ENCODE data around the gene CFAP91.
"Not testable (repeated sequence)": the region's sequence is repeated elsewhere in the genome, so short reads cannot be mapped to it uniquely, and the experiment has no call there.

Gene CFAP91

DNA sequence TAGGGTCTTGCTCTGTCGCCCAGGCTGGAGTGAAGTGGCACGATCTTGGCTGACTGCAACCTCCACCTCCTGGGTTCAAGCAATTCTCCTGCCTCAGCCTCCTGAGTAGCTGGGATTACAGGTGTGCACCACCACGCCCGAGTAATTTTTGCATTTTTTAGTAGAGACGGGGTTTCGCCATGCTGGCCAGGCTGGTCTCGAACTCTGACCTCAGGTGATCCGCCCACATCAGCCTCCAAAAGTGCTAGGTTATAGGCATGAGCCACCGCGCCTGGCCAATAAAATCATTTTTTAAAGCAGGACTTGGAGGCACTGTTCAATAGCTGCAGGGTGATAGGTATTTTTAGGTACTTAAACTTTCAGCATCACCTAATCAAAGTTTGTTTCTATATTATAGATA lies 24.6 kb upstream of the CFAP91 start:
- not testable (repeated sequence) for DNase-seq

DNA sequence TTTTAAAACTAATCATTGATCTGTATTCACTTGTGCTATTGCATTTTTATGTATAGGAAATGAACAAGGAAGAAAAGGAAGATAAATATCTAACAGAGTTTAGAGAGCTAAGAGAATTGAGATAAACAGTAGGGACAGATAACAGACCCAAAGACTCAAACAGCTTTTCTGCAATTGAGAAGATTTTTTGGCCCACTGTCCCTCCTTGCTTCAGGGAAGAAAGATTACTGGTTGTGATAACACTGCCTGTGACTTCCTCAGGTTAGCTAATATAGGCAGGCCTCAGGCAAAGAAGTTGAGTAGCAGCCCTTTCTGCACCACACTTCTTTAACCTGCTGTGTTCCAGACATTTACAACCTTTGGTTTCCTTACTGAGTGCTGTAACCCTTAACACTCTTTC lies 22.9 kb upstream of the CFAP91 start:
- no peak for DNase-seq

DNA sequence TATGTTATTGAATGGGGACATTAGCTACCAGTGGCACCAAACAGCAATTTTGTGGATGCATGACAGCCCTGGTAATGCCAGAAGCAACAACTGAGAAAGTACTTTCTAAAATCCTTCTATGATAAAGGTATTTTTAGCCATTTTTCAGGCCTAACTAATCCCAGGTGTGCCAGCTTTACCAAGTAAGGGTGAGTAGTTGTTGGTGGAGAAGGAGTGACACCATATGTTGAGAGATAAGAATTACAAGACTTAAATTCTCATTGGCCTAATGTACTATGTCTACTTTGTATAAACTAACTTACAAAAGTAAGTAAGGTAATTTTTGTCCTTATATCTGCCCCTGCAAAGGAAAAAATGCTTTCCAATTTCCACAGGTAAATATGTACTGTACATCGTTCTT lies 21.5 kb upstream of the CFAP91 start:
- DNase-seq: no peak

DNA sequence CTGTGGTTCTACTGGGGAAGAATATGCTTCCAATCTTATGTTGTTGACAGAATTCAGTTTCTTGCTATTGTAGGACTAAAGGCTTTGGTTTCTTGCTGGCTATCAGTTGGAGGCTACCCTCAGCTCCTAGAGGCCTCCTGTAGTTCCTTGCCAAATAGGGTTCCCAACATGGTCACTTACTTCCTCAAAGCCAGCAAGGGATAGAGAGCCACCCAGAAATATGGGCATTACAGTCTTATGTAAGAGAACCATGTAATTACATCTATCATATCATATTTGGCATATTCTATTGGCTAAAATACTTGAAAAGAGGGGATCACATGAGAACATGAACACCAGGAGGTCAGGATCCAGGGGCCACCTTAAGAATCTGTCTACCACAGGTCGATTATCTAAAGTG lies 19.4 kb upstream of the CFAP91 start:
- no peak for DNase-seq

GRCh38 chr3:119690043-119690656 lies 12.7 kb upstream of the CFAP91 start:
- DNase-seq: no peak

- no peak for DNase-seq
Measured at GRCh38 chr3:119695480-119695879, 7.3 kb upstream of the CFAP91 start.

- DNase-seq: no peak
Measured at GRCh38 chr3:119697394-119697793, 5.4 kb upstream of the CFAP91 start.

DNA sequence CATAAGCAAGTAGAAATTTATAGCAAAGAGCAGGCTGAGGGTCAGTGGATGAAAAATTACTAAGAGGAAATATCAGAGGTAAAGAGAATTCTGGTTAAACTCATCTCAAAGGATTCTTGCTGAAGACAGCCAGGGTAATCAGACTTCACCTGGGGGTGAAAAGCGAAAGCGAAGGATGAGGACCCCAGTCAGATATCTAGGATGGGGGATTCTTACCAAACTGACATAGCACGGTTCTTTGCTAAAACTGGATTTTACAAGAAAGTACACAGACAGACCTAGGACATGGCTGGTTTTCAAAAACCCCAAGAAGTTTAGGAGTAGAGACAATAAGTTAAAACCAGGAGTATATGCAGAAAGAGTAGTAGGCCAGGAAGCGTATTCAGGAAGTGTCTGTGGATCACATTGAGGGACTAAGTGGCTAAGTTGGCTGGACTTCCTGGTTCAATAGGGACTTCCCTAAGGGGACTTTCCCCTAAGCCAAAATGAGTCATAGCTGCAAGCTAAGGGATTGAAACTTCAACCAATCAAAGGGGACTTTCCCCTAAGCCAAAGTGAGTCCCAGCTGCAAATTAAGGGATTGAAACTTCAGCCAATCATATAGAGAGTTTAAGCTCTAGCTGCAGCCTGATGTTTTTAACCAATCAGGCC lies 2.4 kb upstream of the CFAP91 start:
- DNase-seq: no peak

DNA sequence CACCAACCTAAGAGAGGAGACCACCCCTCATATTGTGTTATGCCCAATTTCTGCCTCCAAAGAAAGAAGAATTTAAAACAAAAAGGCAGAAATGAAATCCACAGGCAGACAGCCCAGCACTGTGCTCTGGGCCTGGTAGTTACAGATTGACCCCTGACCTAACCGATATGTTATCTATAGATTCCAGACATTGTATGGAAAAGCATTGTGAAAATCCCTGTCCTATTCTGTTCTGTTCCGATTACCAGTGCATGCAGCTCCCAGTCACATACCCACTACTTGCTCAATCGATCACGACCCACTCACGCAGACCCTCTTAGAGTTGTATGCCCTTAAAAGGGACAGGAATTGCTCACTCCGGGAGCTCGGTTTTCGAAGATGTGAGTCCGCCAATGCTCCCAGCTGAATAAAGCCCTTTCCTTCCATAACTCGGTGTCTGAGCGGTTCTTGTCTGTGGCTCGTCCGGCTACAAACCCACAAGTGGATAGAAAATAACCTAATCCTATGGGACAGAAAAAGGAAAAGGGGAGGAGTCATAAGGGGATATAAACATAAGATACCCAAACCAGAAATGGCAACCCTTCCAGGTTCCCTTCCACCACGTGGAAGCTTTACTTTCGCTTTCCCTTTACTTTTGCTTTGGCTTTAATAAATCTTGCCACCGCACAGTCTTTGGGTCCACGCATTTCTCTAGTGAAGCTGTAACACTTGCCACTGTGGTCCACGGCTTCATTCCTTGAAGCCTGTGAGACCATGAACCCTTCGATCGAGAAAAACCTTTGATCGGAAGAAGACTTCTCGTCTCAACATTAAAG lies 1.7 kb upstream of the CFAP91 start:
- no peak for DNase-seq

DNA sequence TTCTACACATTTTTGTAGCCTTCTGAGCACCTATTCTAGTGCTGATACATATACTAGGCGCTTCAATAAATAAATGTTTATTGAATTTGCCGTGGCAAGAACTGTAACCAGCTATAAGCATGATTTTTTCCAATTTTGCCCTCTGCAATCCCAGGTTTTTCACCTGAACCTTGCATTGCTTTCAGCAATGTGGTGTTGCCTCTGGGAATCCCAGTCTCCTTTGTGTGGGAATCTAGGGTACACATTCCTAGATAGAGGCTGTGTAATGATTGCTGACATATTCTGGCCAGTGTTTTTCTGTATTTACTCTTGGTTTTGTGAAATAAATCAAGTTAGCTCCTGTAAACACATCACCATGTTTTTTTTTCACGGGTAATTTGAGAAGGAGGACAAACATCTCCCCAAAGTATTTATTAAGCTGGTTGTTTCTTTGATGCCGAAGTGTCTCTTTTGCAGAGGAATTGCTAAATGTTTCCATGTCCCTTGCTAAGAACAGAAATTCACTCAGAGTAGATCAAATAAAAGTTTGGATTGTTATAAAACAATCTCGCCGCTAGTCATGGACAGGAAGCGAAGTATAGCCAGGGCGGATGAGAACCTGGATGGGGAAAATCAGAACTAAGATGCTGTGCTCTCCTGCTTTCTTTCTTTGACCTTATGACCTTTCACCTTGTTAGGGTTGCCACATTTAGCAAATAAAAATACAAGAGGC lies 1.2 kb downstream of the CFAP91 start:
- DNase-seq: no peak

GRCh38 chr3:119715105-119715504 lies 12.3 kb downstream of the CFAP91 start:
- DNase-seq: no peak

GRCh38 chr3:119716998-119717397 lies 14.2 kb downstream of the CFAP91 start:
- no peak for DNase-seq

DNA sequence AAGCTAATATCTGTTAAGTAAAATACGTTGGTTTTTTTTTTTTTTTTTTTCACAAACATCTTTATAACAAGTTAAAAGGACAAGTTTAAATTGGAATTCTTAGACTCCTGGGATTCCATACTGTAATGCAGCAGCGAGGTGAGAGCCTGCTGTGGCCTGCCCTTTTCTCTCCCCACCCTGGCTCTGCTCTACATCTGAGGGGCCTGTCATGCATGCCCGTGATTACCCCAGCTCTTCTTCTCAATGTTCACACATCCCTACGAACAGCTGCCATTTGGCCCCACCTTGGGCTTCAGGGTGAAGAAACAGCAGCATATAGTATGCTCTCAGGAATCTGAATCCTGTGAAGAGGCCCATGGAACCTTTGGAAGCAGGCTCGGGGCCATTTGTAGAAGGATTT lies 14.7 kb downstream of the CFAP91 start:
- DNase-seq: no peak

GRCh38 chr3:119723022-119723421 lies 20.2 kb downstream of the CFAP91 start:
- DNase-seq: peak in 1 of 2 donors; percentile 40

- no peak for DNase-seq
Measured at GRCh38 chr3:119726909-119727308, 24.1 kb downstream of the CFAP91 start.

DNA sequence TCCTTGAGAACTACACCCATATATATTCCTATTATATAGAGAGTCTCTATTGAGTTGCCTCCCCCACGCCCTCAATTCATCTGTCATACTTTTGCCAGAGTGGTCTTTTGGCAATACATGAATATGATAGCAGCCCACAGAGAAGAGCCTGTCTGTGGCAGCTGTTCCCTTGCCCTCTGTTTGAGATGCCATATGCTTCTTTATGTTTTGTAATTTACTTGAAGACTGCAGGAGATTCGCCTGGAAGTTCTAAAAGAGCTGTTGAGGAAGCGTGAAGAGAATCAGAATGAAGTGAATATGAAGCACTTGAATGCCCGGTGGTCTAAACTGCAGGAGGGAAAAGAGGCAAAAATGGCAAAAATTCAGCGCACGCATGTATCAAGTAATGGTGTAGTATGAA lies 27.2 kb downstream of the CFAP91 start:
- no peak for DNase-seq

GRCh38 chr3:119731560-119732343 lies 28.9 kb downstream of the CFAP91 start:
- peak in 1 of 2 donors; percentile 27 for DNase-seq

GRCh38 chr3:119733812-119734211 lies 31.0 kb downstream of the CFAP91 start:
- DNase-seq: no peak

GRCh38 chr3:119738741-119739140 lies 35.9 kb downstream of the CFAP91 start:
- no peak for DNase-seq

GRCh38 chr3:119741657-119742590 lies 39.1 kb downstream of the CFAP91 start:
- no peak for DNase-seq

- DNase-seq: no peak
Measured at GRCh38 chr3:119743921-119744320, 41.1 kb downstream of the CFAP91 start.

Measured in hippocampal formation (tissue), 2 donors.